ENCODE measurements around the gene OR2D2.

GRCh38 chr11:6843670-6844069, 48.6 kb downstream of the OR2D2 start:
- TF ChIP-seq CTCF (IDR thresholded peaks at IDR 0.05), result no peak
- TF ChIP-seq EZH2 (IDR thresholded peaks at IDR 0.05; ENCODE audit: borderline replicate concordance, insufficient read depth, low read depth, low read length, poor library complexity, severe bottlenecking), result no peak

Data from B cell (primary cell).